ENCODE measurements around the gene ENTPD2.

GRCh38 chr9:137037483-137037882 lies 16.4 kb downstream of the ENTPD2 start:
- TF ChIP-seq EZH2 (IDR thresholded peaks at IDR 0.05; ENCODE audit: low read length, missing control alignments) (no peak), CTCF (conservative IDR thresholded peaks at IDR 0.05 in 1 of 2, IDR thresholded peaks at IDR 0.05 in 1 of 2; ENCODE audit: low read depth in 1 of 2, low read length in 2 of 2) (no peak)

All from fibroblast of lung (primary cell).